HepG2 (cell line): ENCODE data around the gene UCKL1. TPM values are rescaled to one million over a fixed set of nuclear protein-coding genes. Genes with fewer than 3 reads are reported as not detected.
A peak's percentile ranks its signal among the peaks of the same experiment; 100 is the strongest.

ENCODE experiments used
- ARHGAP35 ChIP-seq: sonication (generic); formaldehyde crosslinking; IDR thresholded peaks from 2 replicates; pipeline ENCODE4 v1.9.0; 2022; ENCODE audit warnings: mild to moderate bottlenecking, inconsistent platforms, moderate library complexity, missing genetic modification reagents, borderline replicate concordance
- ERF ChIP-seq: IDR thresholded peaks from 2 replicates; pipeline ENCODE4 v1.6.1; 2018; ENCODE audit warnings: missing biosample characterization, missing genetic modification reagents
- LBX2 ChIP-seq: sonication (generic); formaldehyde crosslinking; IDR thresholded peaks from 2 replicates; pipeline ENCODE4 v1.5.0; 2020; ENCODE audit warnings: missing genetic modification reagents, mild to moderate bottlenecking, borderline replicate concordance
- MED1 ChIP-seq: sonication (generic); formaldehyde crosslinking; IDR thresholded peaks from 2 replicates; pipeline ENCODE4 v1.4.0; 2020; ENCODE audit warnings: missing genetic modification reagents
- MEIS1 ChIP-seq: sonication (generic); formaldehyde crosslinking; IDR thresholded peaks from 2 replicates; pipeline ENCODE4 v1.9.0; 2021; ENCODE audit warnings: mild to moderate bottlenecking, missing genetic modification reagents, moderate library complexity, borderline replicate concordance
- NKX3-1 ChIP-seq: sonication (generic); formaldehyde crosslinking; IDR thresholded peaks from 2 replicates; pipeline ENCODE4 v1.5.0; 2020; ENCODE audit warnings: missing genetic modification reagents
- SALL2 ChIP-seq: sonication (generic); formaldehyde crosslinking; IDR thresholded peaks from 2 replicates; pipeline ENCODE4 v1.8.1; 2023; ENCODE audit warnings: mild to moderate bottlenecking, missing genetic modification reagents, inconsistent platforms
- ZBTB4 ChIP-seq: sonication (generic); formaldehyde crosslinking; IDR thresholded peaks from 2 replicates; pipeline ENCODE4 v1.4.0; 2020; ENCODE audit warnings: missing genetic modification reagents, mild to moderate bottlenecking, borderline replicate concordance
- ZBTB46 ChIP-seq: sonication (generic); formaldehyde crosslinking; IDR thresholded peaks from 2 replicates; pipeline ENCODE4 v1.4.0; 2020; ENCODE audit warnings: mild to moderate bottlenecking, missing genetic modification reagents, borderline replicate concordance
- ZMYM2 ChIP-seq: sonication (generic); formaldehyde crosslinking; IDR thresholded peaks from 2 replicates; pipeline ENCODE4 v1.8.0; 2022; ENCODE audit warnings: mild to moderate bottlenecking, missing genetic modification reagents
- ZNF136 ChIP-seq: sonication (generic); formaldehyde crosslinking; IDR thresholded peaks from 2 replicates; pipeline ENCODE4 v1.8.1; 2022; ENCODE audit warnings: low read depth, mild to moderate bottlenecking, moderate library complexity, missing genetic modification reagents
- ZNF343 ChIP-seq: sonication (generic); formaldehyde crosslinking; IDR thresholded peaks from 2 replicates; pipeline ENCODE4 v1.4.0; 2020; ENCODE audit warnings: mild to moderate bottlenecking, missing genetic modification reagents
- ZNF441 ChIP-seq: sonication (generic); formaldehyde crosslinking; IDR thresholded peaks from 2 replicates; pipeline ENCODE4 v1.7.0; 2021; ENCODE audit warnings: missing genetic modification reagents, borderline replicate concordance
- ZNF646 ChIP-seq: sonication (generic); formaldehyde crosslinking; IDR thresholded peaks from 2 replicates; pipeline ENCODE4 v1.9.0; 2021; ENCODE audit warnings: mild to moderate bottlenecking, missing genetic modification reagents
- ZNF781 ChIP-seq: sonication (generic); formaldehyde crosslinking; IDR thresholded peaks from 2 replicates; pipeline ENCODE4 v1.5.1; 2020; ENCODE audit warnings: borderline replicate concordance, mild to moderate bottlenecking, missing genetic modification reagents; ENCODE audit errors: not compliant biosample characterization
- polyA plus RNA-seq, 8 experiments: library from polyadenylated mRNA; depleted of rRNA in 3 of 8; stranded (reverse) in 7 of 8; unstranded in 1 of 8; fragments of >200 nt; fragmentation: Illumina TruSeq in 4 of 8; extraction: Trizol in 4 of 8; gene quantifications; 2 replicates each; pipeline versions ENCODE4 v1.2.1 to v1.2.3, GENCODE V29; 2011 to 2016; ENCODE audit warnings: low read depth in 4 of 8, missing spikeins in 1 of 8, mixed read lengths in 1 of 8; ENCODE audit not compliant: insufficient read depth in 1 of 8
- total RNA-seq, 5 experiments: library from RNA; depleted of rRNA; stranded (reverse); fragments of >200 nt; fragmentation: Illumina TruSeq; extraction: Trizol; gene quantifications; 2 replicates each; pipeline ENCODE4 v1.2.3, GENCODE V29; 2016; ENCODE audit warnings: low read depth in 1 of 5

UCKL1 gene
- total and polyA plus RNA-seq, 2 of the 13 experiments (the other 11 are each of a cell fraction or from before 2014, with no cell fraction given), result 50.2 to 126 TPM

GRCh38 chr20:63978319-63979228 lies 22.4 kb upstream of the UCKL1 start (continued):
- TF ChIP-seq ZMYM2 (CRISPR knock-in tag) (peak; percentile 73), ZBTB4 (peak; percentile 59; the same call in 1 of the 2 replicates), ERF (CRISPR knock-in tag) (peak; percentile 94), SALL2 (CRISPR knock-in tag) (peak; percentile 45; the same call in 1 of the 2 replicates), LBX2 (CRISPR knock-in tag) (no peak), ZNF136 (CRISPR knock-in tag) (peak; percentile 98), ZBTB46 (CRISPR knock-in tag) (no peak), NKX3-1 (CRISPR knock-in tag) (peak; percentile 89; the same call in 1 of the 2 replicates), ZNF441 (CRISPR knock-in tag) (peak; percentile 90), ZNF646 (CRISPR knock-in tag) (no peak; the same call in 1 of the 2 replicates), MEIS1 (CRISPR knock-in tag) (peak; percentile 8; the same call in 1 of the 2 replicates), ZNF781 (peak; percentile 13), ARHGAP35 (CRISPR knock-in tag) (peak; percentile 27; the same call in 1 of the 2 replicates), ZNF343 (CRISPR knock-in tag) (0 out of 2 replicates have a peak, but pooled peaks have one; percentile 79), MED1 (CRISPR knock-in tag) (peak; percentile 84)
